Activated CD4-positive, alpha-beta T cell treated with anti-CD3 and anti-CD28 coated beads for 1 hour (primary cell): ENCODE data around the gene EPB41L4A.

Experiments used
- DNase-seq: peaks from one replicate; pipeline ENCODE4 v3.0.0-alpha.2; 2020

Gene EPB41L4A

DNA sequence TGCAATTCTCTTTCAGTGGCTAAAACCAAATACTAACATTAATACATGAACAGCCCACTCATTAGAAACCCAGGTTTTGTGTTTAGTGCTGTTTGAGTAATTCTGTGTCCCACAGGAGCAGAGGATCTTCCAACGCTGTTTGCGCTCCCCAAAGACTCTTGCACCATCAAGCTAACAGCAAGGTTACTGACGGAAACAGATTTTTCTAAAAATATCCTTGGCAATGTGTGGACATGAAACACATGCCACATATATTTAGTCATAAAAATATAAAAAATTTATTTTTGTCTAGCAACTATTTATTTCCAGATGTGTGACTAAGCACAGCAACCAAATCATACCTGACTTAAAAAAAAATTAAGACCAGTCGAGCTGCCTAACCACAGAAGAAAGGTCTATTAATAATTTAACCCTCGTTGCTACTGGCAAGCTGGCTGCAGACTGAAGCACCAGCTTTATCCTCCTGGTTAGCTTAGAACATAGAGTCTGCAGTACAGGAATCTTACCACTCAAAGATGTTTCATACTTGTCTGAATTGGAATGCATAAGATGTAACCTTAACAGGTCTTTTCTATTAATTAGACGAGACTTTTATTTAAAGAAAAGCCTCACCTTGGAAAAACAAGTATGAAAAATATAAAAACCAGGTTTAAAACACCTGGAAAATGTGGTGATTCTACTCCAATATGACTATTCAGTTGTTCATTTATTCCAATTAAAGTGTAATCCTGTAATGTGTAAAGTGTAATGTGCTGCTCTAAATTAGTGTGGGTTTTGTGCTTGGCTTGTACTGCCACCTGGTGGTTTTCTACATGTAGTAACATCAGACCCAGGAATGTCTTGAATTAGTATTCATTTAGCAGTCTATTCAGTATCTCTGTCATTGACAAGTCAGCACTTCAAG, 272.5 kb downstream of the EPB41L4A start:
- peak; percentile 19 for DNase-seq

- no peak for DNase-seq
These were observed 275.4 kb downstream of the EPB41L4A start for GRCh38 chr5:112143690-112144089.

DNA sequence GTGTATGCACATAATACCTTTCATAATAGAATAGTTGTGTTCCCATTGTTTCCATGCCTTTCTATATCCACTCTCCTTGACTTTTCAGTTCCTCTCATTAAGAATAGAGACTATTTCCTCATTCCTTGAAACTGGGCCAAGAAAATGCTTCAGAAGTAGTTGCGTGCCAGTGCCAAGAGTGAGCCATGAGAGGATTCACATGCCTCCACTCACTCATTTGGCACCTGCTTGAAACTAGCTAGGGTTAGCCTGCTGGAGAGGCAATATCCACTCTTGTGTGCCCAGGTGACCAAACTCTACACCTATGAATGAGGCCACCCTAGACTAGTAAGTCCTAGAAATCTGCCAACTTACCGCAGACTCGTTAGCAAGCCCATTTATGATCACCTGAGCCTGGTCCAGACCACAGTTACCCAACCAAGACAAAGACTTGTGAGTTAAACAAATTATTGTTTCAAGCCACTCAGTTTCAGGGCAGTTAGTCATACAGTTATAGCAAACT, 276.3 kb downstream of the EPB41L4A start:
- no peak for DNase-seq

DNA sequence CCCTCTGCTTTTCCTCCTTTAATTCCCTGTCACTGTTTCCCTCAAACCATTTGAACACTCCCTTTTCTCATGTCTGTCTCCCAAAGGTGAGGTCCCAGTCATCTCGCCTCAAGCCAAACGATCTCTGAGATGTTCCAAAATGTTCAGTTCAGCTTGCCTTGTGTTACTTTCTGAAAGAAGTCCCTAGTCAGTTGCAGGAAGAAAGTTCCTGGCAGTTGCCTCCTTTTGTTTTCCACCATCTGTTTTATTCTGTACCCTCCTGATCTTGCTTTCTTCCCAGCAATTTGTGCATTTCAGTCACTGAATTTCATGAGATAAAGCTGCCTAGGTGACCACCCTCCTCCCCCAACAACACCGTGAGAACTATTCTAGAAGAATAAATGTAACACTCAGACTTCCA, 277.5 kb downstream of the EPB41L4A start:
- no peak for DNase-seq

DNA sequence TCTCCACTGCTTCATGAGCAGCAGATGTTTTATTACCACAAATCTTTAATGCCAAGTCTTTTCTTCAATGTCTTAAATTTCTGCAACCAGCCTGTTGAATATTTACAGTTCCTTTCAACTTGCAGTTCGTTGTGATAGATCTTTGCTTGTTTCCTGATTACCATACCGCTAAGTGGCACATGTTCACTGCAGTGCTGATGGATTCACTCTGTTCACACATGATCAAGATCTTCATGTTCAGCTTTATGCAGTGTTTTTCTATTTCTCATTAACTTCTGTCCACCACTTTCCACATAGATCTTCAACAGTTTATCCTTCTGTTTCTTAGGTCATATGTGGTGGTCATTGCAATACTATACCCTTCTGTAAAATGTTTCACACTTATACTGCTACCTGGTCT, 280.6 kb downstream of the EPB41L4A start:
- DNase-seq, result no peak

GRCh38 chr5:112136773-112137172, 282.3 kb downstream of the EPB41L4A start:
- DNase-seq, result no peak

- no peak for DNase-seq
These were observed 291.2 kb downstream of the EPB41L4A start for GRCh38 chr5:112127861-112128260.

DNA sequence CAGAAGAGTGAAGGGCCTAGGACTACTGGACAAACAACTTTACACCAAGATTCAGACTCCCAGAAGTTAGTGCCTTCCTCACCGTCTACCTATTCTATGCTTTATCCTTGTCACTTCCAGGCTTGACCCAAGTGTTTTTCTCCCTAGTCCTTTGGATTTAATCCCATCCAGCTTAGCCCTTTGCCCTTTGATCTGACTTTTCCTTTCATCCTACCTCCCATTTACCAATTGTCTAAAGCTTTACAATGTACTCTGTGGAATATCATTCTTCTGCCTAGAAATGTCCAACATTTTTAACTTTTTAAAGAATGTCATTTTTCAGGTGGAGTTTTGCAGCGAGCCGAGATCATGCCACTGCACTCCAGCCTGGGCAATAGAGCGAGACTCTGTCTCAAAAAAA, 292.1 kb downstream of the EPB41L4A start:
- DNase-seq, result no peak

DNA sequence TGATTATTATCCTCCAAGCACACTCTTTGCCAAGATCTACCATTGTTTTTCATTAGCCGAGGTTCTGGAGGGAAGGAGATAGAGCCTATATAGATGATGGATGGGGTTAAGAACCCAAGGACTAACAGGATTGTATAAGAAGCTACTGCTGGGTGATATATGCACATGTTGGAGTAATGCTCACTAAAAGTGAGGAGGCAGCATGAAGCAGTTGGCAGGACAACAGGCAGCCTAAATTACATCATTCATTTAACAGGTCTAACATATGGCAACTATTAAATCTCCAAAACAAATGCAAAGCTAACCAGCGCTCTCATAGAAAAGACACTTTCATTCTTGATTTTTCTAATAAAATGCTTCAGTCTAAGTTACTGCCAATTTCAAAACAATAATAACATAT, 293.2 kb downstream of the EPB41L4A start:
- no peak for DNase-seq

DNA sequence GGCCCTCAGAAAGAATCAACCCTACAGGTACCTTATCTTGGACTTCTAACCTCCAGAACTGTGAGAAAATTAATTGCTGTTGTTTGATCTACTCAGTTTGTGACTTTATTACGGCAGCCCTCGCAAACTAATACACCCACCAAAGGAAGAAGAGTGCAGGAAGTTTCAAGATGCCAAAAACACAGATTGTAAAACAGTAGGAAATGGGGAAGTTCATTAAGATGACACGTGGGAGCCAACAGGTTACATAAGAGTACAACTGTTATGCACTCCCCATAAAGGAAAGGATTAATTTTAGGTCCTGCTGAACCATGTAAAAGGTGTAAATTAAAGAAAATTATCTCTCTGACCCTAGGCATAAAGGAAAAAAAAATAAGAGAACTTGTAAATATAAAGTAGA, 294.3 kb downstream of the EPB41L4A start:
- DNase-seq, result no peak

DNA sequence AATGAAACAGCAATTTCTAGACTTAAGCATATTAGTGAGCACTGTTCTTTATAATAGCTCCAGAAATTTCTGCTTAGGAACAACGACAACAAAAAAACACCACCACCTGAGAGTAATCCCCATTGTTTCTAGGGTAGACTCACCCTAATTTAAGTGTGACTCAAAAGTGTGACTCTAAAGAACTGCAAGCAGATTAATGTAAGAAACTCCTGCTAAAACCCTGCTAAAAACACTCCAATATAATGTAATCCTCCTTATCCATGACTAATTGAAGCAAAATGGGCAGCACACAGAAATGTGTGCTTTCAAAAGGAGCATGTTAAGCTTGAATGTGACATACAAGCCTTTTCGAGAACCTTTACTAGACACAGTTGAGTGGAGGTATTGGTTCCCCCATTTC, 296.0 kb downstream of the EPB41L4A start:
- no peak for DNase-seq

DNA sequence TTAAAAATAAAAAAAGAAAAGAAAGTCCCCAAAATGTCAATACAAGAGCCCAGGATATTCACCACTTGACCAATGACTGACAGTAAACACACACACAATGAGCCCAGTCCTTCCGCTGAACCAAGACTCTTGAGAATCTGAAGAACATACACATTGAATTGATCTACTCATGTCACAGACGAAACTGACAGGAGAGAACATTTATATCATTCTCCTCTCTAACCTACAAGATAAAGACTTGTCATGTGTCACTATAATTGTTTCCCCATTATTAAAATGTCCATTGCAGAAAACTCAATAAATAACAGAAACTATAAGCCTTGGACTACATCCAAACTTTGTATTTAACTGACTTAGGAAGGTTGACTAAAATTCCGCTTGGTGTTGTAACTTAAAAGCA, 296.7 kb downstream of the EPB41L4A start:
- DNase-seq, result no peak

GRCh38 chr5:112121258-112121657, 297.8 kb downstream of the EPB41L4A start:
- no peak for DNase-seq

DNA sequence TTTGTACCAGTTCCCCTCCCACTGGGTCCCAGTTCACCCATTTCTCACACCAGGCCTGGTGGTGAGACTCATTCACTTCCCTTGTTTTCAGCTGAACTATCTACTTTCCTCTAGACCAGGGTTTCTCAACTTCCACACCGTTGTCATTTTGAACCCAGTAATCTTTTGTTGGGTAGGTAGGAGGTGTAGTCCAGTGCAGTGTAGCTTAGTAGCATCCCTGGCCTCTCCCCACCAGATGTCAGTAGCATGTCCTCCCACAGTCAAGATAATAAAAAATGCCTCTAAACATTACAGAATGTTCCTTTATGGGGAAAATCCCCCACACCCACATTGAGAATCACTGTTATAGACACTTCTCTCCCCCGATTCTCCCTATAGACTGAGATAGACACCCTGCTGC, 299.1 kb downstream of the EPB41L4A start:
- DNase-seq, result no peak

DNA sequence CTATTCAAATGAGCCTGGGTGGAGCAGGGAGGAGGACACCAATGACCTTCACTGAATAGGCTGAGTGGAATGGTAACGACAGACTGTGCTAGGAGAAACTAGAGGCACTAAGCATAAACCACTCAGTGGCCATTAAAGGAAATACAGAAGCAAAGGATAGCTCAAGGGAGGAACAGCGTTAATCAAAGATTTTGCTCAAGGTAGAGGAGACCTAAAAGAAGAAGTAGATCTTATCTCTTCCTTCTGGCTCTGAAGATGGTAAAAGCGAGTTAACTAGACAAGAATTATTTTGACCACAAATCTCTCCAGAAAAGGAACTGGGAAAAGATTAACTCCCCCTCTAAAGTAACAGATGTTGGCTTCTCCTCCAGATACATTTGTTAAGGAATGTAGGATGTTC, 299.6 kb downstream of the EPB41L4A start:
- no peak for DNase-seq

GRCh38 chr5:112117551-112117950, 301.5 kb downstream of the EPB41L4A start:
- DNase-seq, result no peak

- DNase-seq, result no peak
These were observed 302.7 kb downstream of the EPB41L4A start for GRCh38 chr5:112116371-112116770.

DNA sequence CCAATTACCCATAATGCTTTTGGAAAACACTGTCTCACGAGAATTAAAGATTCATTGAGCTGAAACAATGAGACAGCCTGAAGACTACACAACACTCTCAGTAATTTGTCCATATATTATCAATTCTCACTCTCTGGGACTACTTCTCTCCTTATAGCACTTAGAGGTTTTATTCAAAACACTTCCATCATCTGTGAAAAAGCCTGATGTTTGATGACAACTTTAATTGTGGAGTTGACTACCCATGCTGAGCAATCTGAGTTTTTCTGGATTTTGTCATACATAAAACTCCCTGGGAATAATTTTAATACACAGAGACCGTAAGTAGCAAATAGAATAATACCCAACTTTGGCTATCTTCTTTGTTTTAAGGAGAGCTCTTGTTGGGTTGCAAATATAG, 305.5 kb downstream of the EPB41L4A start:
- DNase-seq, result no peak
